Measurements from ENCODE around the gene MRPL32.

The MRPL32 gene

DNA sequence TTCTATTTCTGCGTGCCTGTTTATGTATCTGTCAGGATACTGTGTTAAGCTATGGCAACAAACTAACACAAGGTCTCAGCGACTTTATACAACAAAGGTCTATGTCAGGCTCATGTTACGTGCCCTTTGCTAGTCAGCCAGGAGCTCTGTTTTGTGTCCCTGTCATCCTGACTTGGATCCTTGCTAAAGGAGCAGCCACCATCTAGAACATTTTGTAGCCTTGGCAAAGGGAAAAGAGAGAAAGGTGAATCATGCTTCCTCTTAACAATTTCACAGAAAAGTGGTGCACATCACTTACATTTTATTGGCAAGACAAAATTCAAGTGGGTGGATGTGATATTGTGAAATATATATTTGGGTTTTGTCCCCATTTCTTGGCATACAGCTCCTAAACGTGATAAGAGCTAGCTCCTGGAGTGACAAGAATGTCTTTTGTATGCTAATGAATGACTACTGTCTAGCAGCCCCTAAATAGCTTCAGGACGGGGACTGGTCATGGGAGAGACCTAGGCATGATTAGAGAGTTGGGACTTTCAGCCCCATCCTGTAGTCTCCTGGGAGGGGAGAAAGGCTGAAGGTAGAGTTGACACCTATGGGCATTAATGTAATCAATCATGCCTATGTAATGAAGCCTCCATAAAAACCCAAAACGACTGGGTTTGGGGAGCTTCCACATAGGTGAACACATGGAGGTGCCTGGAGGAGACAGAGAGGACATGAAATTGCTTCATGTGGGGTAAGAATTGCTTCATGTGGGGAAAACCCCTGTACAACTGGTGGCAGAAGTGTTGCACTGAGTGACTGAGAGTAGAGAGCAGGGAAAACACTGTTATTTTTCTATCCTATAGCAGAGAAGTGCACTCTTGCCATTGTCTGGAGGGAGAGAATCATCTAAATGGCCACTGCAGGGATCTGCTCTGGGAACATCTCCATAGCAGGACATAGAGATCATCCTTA, 33.0 kb downstream of the MRPL32 start:
- Mint-ChIP-seq H3K27me3 (peaks cover 30 to 48% of the 10 kb centered on the region in 2 donors), H3K4me1 (peaks cover 0 to 7% of the 10 kb centered on the region in 2 donors), H3K27ac (no peak overlapping the region), H3K9me3 (no peaks in the 10 kb centered on the region), H3K36me3 (no peaks in the 10 kb centered on the region), H3K4me3 (no peak overlapping the region)
- no peak for ATAC-seq (replicated peaks)
- DNase-seq = no peak

DNA sequence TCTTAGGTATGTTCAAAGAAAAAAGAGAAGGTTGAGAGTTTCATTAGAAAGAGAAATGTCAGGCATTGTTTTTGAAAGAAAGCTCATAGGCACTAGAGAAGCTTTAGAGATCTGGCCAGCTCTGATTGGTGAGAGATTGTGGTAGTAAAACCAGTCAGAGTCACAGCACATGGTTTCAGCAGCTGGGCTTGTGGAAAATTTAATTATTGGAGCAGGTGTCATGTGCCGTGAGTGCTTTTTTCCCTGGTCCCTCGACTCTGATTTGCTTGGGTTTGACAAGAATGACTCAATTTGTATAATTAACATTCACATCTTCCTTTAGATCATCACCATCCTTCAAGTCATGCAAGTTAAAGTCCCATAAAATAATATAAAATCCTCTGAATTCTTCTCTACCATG, 35.2 kb downstream of the MRPL32 start:
- H3K4me1 Mint-ChIP-seq = no peaks in the 10 kb centered on the region
- H3K9me3 Mint-ChIP-seq = no peaks in the 10 kb centered on the region
- DNase-seq (no peak), ATAC-seq (replicated peaks) (no peak)
- no peaks in the 10 kb centered on the region for H3K36me3 Mint-ChIP-seq
- H3K27me3 Mint-ChIP-seq = peaks cover 21 to 38% of the 10 kb centered on the region in 2 donors
- no peak overlapping the region for H3K27ac Mint-ChIP-seq
- H3K4me3 Mint-ChIP-seq = no peak overlapping the region

DNA sequence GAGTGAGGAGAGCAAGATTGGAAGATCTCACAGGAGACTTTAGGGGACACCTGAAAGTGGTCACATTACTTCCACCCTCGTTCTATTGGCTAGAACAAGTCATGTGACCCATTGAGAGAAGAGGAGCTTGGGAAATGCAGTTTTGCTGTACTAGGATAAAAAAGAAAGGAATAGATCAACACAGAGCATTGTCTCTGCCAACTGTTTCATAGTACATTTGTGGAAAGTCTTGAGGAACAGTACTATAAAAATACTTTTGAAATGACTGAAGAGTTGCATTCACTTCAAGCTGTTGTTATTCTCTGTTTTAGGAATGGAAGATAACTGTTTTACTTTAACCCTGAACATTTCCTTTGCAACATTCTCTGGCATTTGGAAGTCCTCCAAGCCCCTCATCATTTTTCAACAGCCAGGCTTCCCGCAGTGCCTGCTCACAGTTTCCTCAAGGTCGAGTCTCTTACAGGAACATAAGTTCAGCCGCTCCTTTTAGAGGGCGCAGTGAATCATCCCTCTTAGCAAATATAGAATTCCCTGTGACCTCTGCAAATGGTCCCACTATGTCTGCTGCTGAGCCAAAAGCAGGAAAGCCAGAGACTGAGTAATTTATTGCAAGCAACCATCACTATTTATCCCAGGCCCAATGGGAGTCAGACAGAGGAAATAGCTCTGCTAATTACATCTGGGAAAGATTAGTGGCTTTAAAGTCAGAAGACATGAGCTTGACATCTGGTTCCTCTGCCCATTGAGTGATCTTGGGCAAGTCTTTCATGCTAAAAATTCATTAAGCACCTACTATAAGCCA, 40.7 kb downstream of the MRPL32 start:
- Mint-ChIP-seq H3K27me3 (peaks cover 15 to 36% of the 10 kb centered on the region in 2 donors), H3K27ac (no peak overlapping the region), H3K36me3 (no peaks in the 10 kb centered on the region), H3K4me1 (no peaks in the 10 kb centered on the region), H3K9me3 (peaks cover 0 to 5% of the 10 kb centered on the region in 2 donors), H3K4me3 (no peak overlapping the region)
- DNase-seq (no peak), ATAC-seq (replicated peaks) (no peak)

DNA sequence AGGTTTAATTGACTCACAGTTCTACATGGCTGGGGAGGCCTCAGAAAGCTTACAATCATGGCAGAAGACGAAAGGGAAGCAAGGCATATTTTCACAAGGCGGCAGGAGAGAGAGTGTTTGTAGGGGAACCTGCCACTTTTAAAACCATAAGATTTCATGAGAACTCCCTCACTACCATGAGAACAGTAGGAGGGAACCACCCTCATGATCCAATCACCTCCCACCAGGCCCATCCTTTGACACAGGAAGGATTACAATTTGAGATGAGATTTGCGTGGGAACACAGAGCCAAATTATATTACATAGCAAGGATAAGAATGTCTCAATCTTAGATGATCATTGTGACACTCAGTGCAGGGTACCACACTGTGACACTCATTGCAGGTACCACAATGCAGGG, 44.2 kb downstream of the MRPL32 start:
- Mint-ChIP-seq H3K4me1 (no peaks in the 10 kb centered on the region), H3K9me3 (peaks cover 0 to 5% of the 10 kb centered on the region in 2 donors), H3K4me3 (no peak overlapping the region), H3K27me3 (peaks cover 20 to 45% of the 10 kb centered on the region in 2 donors), H3K27ac (no peak overlapping the region), H3K36me3 (no peaks in the 10 kb centered on the region)
- no peak for DNase-seq
- ATAC-seq (replicated peaks) = no peak

DNA sequence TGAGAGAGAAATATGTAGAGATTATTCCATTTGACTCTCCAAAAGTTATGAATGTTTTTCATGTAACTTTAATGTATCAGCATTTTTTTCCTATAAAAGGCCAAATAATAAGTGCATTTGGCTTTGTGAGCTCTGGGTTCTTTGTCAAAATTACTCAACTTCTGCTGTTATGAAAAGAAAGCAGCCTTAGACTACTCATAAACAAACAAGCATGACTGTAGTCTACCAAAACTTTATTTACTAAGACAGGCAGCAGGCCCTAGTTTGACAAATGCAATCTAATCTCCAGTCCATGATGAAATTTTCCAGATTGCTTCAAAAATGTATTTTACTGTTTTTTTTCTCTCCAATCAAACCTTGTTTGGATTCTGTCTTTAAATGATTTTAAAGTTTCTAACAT, 46.3 kb downstream of the MRPL32 start:
- Mint-ChIP-seq H3K4me3 (no peak overlapping the region), H3K36me3 (no peaks in the 10 kb centered on the region), H3K9me3 (peaks cover under 1 to 3% of the 10 kb centered on the region in 2 donors), H3K27me3 (peaks cover 20 to 40% of the 10 kb centered on the region in 2 donors), H3K27ac (no peak overlapping the region), H3K4me1 (no peaks in the 10 kb centered on the region)
- ATAC-seq (replicated peaks) (no peak), DNase-seq (no peak)

DNA sequence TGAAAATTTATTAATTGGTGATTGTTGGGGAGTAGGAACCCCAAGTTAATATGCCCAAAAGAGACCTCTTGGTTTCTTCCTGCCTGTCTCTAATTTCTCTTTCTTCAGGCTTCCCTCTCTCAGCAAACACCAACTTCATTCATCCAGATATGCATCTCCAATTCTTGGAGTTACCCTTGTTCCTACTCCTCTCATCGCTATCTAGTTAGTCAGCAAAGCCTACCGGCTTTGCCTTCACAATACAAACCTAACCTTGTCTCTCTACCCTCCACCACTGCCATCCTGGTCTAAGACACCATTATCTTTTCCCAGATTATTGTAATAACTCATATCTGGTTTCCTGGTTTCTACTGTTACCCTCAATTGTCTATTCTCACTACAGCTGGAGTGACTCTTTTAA, 47.9 kb downstream of the MRPL32 start:
- Mint-ChIP-seq H3K27ac (no peak overlapping the region), H3K4me1 (no peaks in the 10 kb centered on the region), H3K4me3 (no peak overlapping the region), H3K27me3 (peaks cover 17 to 32% of the 10 kb centered on the region in 2 donors), H3K36me3 (no peaks in the 10 kb centered on the region), H3K9me3 (peaks cover 3 to 9% of the 10 kb centered on the region in 2 donors)
- ATAC-seq (replicated peaks) (no peak), DNase-seq (no peak)

DNA sequence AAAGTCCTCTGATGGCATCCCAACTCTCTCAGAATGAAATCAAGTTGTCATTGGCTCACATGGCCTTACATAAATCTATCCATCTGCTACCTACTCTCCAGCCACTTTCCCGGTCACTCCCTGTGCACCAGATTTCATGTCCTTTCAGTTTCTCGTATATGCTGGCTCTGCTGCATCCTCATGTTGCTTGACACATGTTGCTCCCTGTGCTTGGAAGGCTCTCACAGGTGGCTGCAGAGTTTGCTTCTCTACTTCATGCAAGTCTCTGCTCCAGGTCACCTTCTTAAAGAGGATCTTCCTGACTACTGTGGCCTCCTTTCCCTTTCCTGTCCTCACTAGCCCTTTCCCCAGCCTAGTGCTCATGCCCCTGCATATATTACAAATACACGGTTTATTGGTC, 48.3 kb downstream of the MRPL32 start:
- Mint-ChIP-seq H3K27me3 (peaks cover 15 to 29% of the 10 kb centered on the region in 2 donors), H3K4me3 (no peak overlapping the region), H3K9me3 (peaks cover 2 to 9% of the 10 kb centered on the region in 2 donors), H3K27ac (no peak overlapping the region), H3K36me3 (no peaks in the 10 kb centered on the region), H3K4me1 (no peaks in the 10 kb centered on the region)
- DNase-seq = no peak
- no peak for ATAC-seq (replicated peaks)

DNA sequence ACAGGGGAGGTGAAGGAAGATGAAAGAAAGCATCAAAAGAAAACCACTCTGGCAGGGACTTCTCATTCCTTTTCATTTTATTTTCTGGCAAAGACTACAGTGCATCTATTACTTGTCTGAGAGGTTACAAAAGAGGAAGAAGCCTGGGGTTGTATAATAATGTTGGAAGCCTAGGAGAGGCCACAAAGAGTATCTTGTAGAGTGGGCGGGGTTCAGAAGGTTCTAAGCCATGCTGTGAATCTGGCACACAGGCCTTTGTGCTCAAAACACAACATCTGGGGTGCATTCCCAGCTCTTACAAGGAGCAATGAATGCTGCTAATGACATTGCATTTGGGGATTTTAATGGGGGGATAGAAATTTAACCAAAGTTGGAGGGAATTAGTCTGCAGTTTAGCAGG, 49.4 kb downstream of the MRPL32 start:
- Mint-ChIP-seq H3K36me3 (no peaks in the 10 kb centered on the region), H3K4me3 (no peak overlapping the region), H3K27ac (no peak overlapping the region), H3K27me3 (peaks cover 20 to 34% of the 10 kb centered on the region in 2 donors), H3K4me1 (no peaks in the 10 kb centered on the region), H3K9me3 (peaks cover 2 to 13% of the 10 kb centered on the region in 2 donors)
- ATAC-seq (replicated peaks) (no peak), DNase-seq (no peak)

DNA sequence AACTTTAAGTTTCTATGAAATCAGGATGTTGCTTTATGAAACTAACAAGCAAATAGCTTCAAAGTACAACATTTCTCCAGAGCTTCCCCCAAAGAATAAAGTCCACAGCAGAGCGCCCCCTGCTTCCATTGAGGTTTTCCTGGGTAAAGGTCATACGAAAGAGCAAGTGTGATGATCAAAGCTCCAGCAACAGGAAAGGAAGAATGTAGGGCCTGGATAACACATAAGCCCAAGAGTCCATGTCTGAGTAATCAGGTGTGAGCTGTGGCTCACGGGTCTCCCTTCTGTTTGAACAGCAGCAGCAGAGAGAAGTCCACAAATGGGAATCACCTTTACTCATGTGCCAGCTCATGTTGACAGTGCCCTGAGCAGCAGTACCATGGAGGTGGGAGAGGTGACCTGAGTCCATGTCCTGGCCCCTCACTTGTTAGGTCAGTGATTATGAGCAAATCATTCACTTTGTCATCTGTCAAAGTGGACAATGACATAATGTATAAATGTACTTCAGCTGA, 50.5 kb downstream of the MRPL32 start:
- H3K27ac Mint-ChIP-seq = no peak overlapping the region
- DNase-seq (no peak), ATAC-seq (replicated peaks) (no peak)
- H3K36me3 Mint-ChIP-seq = no peaks in the 10 kb centered on the region
- H3K4me1 Mint-ChIP-seq = no peaks in the 10 kb centered on the region
- peaks cover 2 to 13% of the 10 kb centered on the region in 2 donors for H3K9me3 Mint-ChIP-seq
- no peak overlapping the region for H3K4me3 Mint-ChIP-seq
- peaks cover 14 to 25% of the 10 kb centered on the region in 2 donors for H3K27me3 Mint-ChIP-seq

DNA sequence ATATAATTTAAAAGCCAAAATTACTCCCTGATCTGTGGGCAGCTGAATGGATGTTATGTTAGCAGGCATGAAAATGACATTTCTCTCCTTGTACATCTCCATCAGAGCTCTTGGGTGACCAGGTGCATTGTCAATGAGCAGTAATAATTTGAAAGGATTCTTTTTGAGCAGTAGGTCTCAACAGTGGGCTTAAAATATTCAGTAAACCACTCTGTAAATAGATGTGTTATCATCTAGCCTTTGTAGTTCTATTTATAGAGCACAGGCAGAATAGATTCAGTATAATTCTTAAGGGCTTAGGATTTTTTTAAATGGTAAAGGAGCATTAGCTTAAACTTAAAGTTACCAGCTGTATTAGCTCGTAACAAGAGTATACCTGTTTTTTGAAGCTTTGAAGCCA, 52.0 kb downstream of the MRPL32 start:
- no peaks in the 10 kb centered on the region for H3K4me1 Mint-ChIP-seq
- no peak overlapping the region for H3K27ac Mint-ChIP-seq
- peaks cover 2 to 13% of the 10 kb centered on the region in 2 donors for H3K9me3 Mint-ChIP-seq
- H3K27me3 Mint-ChIP-seq = peaks cover 18 to 22% of the 10 kb centered on the region in 2 donors
- no peak for ATAC-seq (replicated peaks)
- H3K36me3 Mint-ChIP-seq = no peaks in the 10 kb centered on the region
- no peak overlapping the region for H3K4me3 Mint-ChIP-seq
- DNase-seq = no peak

DNA sequence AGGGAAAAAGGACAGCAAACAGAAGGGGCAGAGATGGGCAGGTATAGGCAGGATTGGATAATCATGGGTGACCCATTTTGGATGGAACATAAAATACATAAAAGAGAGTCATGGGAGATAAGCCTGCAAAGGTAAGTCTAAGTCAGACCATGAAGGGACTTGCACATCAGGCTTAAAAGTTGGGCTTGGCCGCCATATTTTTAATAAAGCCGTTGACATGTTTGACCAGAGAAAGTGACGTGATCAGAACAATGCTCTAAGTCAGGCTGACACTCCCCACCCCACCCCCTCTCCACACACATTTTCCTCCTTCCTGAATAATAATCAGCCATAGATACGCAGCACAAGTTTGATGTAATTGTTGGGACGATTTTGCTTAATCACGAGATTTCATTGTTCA, 54.0 kb downstream of the MRPL32 start:
- Mint-ChIP-seq H3K36me3 (no peaks in the 10 kb centered on the region), H3K4me1 (no peaks in the 10 kb centered on the region), H3K9me3 (peaks cover 2 to 13% of the 10 kb centered on the region in 2 donors), H3K27ac (no peak overlapping the region), H3K4me3 (no peak overlapping the region), H3K27me3 (peaks cover 9 to 15% of the 10 kb centered on the region in 2 donors)
- ATAC-seq (replicated peaks) (no peak), DNase-seq (no peak)

DNA sequence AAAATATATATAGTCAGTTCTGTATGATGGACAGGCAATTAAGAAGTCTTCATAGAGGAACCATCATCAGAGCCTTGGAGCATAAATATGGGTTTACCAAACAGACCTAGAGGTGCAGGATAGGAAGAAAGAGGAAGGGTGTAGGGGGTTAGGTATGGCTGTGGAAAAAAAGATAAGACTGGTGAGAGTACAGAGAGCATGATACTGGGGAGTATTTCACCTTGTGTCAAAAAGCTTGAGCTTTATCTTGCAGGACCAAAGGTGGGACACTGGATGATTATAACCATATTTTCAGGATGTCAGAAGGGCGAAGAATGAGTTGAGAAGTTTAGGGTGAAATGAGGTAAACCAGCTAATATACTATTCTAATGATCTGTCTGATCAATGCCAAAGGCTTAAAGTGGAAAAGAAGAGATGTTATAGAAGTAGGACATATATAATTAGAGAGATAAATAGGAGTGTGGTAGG, 54.6 kb downstream of the MRPL32 start:
- ATAC-seq (replicated peaks) (no peak), DNase-seq (no peak)
- H3K4me3 Mint-ChIP-seq = no peak overlapping the region
- peaks cover 2 to 13% of the 10 kb centered on the region in 2 donors for H3K9me3 Mint-ChIP-seq
- peaks cover 10 to 16% of the 10 kb centered on the region in 2 donors for H3K27me3 Mint-ChIP-seq
- no peak overlapping the region for H3K27ac Mint-ChIP-seq
- no peaks in the 10 kb centered on the region for H3K36me3 Mint-ChIP-seq
- no peaks in the 10 kb centered on the region for H3K4me1 Mint-ChIP-seq
